Memory B cell (primary cell): ENCODE measurements around the gene SUSD4.

Experiments used
- ATAC-seq: fragments of 150-1000 bp; cut with Tn5 transposase; 2 replicates; pipeline ENCODE4 v1.10.0; 2021; ENCODE audit warnings: low read depth, mild to moderate bottlenecking, moderate library complexity
- DNase-seq, 2 donors: peaks; one replicate each; pipeline ENCODE4 v3.0.0; 2022; ENCODE audit warnings: low spot score in 2 of 2
- H3K27ac Mint-ChIP-seq: one replicate; pipeline ENCODE4 v1.8.0; 2022; ENCODE audit warnings: mild to moderate bottlenecking, moderate library complexity, mixed read lengths
- H3K27me3 Mint-ChIP-seq: one replicate; pipeline ENCODE4 v1.8.0; 2022; ENCODE audit warnings: mixed read lengths
- H3K36me3 Mint-ChIP-seq: one replicate; pipeline ENCODE4 v1.8.0; 2022; ENCODE audit warnings: mild to moderate bottlenecking, mixed read lengths
- H3K4me1 Mint-ChIP-seq: one replicate; pipeline ENCODE4 v1.8.0; 2022; ENCODE audit warnings: mixed read lengths
- H3K4me3 Mint-ChIP-seq: one replicate; pipeline ENCODE4 v1.8.0; 2022; ENCODE audit warnings: mild to moderate bottlenecking, moderate library complexity, mixed read lengths
- H3K9me3 Mint-ChIP-seq: one replicate; pipeline ENCODE4 v1.8.0; 2022; ENCODE audit warnings: mixed read lengths

Gene SUSD4

GRCh38 chr1:223346311-223346710, 17.7 kb downstream of the SUSD4 start:
- Mint-ChIP-seq H3K4me1 (no peaks in the 10 kb centered on the region), H3K36me3 (no peaks in the 10 kb centered on the region), H3K27me3 (peaks cover 11% of the 10 kb centered on the region), H3K4me3 (no peak overlapping the region), H3K27ac (no peak overlapping the region), H3K9me3 (no peaks in the 10 kb centered on the region)
- ATAC-seq (no peak), DNase-seq (no peak)

DNA sequence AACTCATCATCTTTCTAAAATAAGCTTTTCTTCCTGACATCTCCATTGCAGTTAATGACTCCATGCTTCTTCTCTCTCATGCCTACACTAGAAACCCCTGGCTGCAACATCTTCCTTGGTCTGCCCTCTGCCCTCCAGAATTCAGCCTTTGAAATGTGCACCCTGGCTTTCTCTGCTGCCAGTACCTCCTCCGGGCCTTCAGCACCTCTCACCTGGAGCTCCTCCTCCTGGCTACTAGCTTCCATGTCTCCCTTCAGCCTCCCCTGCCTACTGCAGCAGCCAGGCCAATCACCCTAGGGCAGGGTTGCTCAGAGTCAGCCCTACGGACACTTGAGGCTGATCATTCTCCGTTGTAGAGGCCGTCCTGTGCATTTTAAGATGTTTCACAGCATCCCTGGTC, 18.3 kb downstream of the SUSD4 start:
- H3K4me3 Mint-ChIP-seq: no peak overlapping the region
- ATAC-seq (no peak), DNase-seq (no peak)
- no peak overlapping the region for H3K27ac Mint-ChIP-seq
- H3K27me3 Mint-ChIP-seq: peaks cover 11% of the 10 kb centered on the region
- no peaks in the 10 kb centered on the region for H3K36me3 Mint-ChIP-seq
- H3K9me3 Mint-ChIP-seq: no peaks in the 10 kb centered on the region
- H3K4me1 Mint-ChIP-seq: no peaks in the 10 kb centered on the region

DNA sequence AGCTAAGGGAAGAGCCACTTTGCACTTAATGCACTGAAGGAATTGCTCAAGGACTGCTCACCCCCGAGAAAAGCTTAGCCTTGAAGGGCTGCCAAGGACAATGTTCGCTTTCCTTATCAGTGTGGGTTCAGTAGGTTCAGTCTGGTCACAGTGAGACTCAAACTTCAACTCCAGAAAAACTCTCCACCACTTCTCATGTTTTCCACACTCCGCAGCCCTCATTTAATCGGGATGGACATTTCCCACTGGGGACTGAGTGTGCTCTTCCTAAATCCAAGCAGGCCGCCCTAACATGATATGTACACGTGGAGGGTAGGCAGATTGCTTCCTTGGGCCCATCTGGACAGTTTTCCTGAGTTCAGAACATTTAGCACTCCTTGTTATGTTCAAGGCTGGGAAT, 19.5 kb downstream of the SUSD4 start:
- H3K9me3 Mint-ChIP-seq: no peaks in the 10 kb centered on the region
- ATAC-seq: no peak
- H3K4me3 Mint-ChIP-seq: no peak overlapping the region
- no peak for DNase-seq
- H3K36me3 Mint-ChIP-seq: no peaks in the 10 kb centered on the region
- no peak overlapping the region for H3K27ac Mint-ChIP-seq
- no peaks in the 10 kb centered on the region for H3K4me1 Mint-ChIP-seq
- peaks cover 10% of the 10 kb centered on the region for H3K27me3 Mint-ChIP-seq

DNA sequence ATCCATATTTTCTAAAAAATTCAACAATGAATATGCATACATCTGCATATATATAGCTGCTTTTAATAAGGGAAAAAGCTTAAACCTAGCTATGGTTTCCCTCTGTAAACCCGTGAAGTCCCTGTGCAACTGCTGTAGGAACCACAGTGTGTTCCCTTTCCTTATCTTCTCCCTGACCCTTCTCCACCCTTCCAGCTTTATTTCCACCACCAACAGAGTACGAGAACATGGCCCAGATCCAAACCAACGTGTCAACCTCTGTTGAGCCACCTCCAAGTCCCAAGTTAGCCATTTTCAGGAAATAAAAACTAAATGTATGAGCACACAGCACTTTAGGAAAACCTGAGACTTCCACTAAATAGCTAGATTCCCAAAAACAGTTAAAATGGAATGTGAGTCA, 20.3 kb downstream of the SUSD4 start:
- Mint-ChIP-seq H3K27ac (no peak overlapping the region), H3K27me3 (peaks cover 16% of the 10 kb centered on the region), H3K36me3 (no peaks in the 10 kb centered on the region), H3K4me1 (no peaks in the 10 kb centered on the region), H3K4me3 (no peak overlapping the region), H3K9me3 (no peaks in the 10 kb centered on the region)
- no peak for DNase-seq
- no peak for ATAC-seq

- no peaks in the 10 kb centered on the region for H3K9me3 Mint-ChIP-seq
- H3K36me3 Mint-ChIP-seq: no peaks in the 10 kb centered on the region
- H3K27me3 Mint-ChIP-seq: peaks cover 20% of the 10 kb centered on the region
- H3K4me3 Mint-ChIP-seq: no peak overlapping the region
- DNase-seq (no peak), ATAC-seq (no peak)
- H3K27ac Mint-ChIP-seq: no peak overlapping the region
- H3K4me1 Mint-ChIP-seq: no peaks in the 10 kb centered on the region
These were observed 22.9 kb downstream of the SUSD4 start for GRCh38 chr1:223341121-223341520.

DNA sequence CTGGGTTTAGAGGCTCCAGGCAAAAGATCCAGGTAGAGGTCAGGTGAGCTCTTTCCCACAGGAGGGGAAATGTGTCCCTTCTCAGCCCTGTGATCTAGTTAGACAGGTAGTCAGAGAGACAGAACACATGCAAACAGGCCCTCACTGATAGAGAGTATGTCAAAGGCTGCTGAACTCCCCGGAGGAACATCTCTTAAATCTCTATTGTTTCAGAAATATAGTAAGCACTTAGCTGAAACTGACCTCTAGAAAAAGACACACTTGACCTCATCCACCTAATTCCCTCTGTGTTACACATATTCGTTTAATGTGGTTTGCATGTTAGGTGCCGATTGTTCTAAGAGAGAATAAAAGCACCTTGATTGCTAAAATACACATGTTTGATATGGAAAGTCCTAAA, 23.3 kb downstream of the SUSD4 start:
- no peaks in the 10 kb centered on the region for H3K4me1 Mint-ChIP-seq
- no peak overlapping the region for H3K4me3 Mint-ChIP-seq
- DNase-seq (no peak), ATAC-seq (no peak)
- H3K9me3 Mint-ChIP-seq: no peaks in the 10 kb centered on the region
- H3K27me3 Mint-ChIP-seq: peaks cover 15% of the 10 kb centered on the region
- no peak overlapping the region for H3K27ac Mint-ChIP-seq
- H3K36me3 Mint-ChIP-seq: no peaks in the 10 kb centered on the region

DNA sequence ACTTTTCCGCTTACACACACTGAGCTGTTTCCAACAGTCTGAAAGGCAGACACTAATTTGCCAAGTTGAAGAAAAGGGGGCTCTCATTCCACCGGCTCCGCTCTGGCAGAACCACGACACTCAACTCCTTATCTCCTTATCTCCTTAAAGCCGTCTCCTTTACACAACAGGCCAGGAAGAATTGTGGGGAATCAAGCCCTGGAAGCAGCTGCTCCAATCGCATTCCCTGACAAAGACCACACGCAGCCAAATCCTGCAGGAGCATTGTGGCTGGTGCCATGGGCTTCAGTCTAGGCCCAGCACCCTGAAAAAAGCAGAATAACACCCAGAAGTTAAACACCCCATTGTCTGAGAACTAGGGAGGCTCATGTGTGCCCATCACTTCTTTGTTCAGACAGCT, 24.1 kb downstream of the SUSD4 start:
- ATAC-seq (no peak), DNase-seq (no peak)
- Mint-ChIP-seq H3K4me1 (no peaks in the 10 kb centered on the region), H3K27me3 (peaks cover 15% of the 10 kb centered on the region), H3K9me3 (no peaks in the 10 kb centered on the region), H3K36me3 (no peaks in the 10 kb centered on the region), H3K27ac (no peak overlapping the region), H3K4me3 (no peak overlapping the region)

DNA sequence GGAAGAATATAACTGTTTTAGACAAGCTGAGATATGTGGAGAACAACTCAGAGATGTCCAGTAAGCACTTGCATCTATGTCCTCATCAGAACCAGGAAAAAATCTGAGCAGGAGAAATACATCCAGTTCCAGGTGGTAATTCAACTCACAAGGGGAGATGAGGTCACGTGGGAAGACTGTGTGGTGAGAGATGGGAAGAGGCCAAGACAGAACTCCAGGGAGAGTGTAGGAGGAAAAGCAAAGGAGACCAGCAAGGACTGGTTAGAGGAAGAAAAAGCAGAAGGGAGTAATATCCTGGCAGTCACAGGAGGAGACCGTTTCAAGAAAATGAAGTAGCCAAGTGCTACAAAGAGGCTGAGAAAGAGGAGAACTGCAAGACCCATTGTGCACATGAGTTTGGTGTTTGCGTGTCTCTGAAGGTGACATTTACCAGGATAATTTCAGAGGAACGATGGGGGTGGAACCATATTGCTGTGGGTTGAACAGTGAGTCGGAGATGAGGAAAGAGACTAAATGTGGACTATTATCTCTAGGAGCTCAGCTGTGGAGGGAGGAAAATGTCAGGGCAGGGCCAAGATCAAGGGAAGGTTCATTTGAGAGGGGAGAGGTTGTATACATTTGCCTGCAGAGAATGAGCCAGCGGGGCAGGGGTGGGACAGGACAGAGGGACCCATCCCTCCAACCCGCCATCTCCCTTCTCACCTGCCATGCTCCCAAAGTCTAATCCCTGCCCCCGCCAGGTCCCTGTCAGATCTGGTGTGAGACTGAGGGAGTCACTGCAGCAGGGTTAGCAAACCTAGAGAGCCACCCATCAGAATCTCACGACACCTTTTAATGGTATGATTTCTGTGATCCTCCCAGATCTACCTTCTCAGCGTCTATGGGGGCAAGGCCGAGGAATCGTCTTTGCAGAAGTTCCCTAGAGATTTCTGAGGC, 24.9 kb downstream of the SUSD4 start:
- Mint-ChIP-seq H3K4me3 (no peak overlapping the region), H3K4me1 (no peaks in the 10 kb centered on the region), H3K27me3 (peaks cover 15% of the 10 kb centered on the region), H3K9me3 (no peaks in the 10 kb centered on the region), H3K27ac (no peak overlapping the region), H3K36me3 (no peaks in the 10 kb centered on the region)
- no peak for DNase-seq
- no peak for ATAC-seq

DNA sequence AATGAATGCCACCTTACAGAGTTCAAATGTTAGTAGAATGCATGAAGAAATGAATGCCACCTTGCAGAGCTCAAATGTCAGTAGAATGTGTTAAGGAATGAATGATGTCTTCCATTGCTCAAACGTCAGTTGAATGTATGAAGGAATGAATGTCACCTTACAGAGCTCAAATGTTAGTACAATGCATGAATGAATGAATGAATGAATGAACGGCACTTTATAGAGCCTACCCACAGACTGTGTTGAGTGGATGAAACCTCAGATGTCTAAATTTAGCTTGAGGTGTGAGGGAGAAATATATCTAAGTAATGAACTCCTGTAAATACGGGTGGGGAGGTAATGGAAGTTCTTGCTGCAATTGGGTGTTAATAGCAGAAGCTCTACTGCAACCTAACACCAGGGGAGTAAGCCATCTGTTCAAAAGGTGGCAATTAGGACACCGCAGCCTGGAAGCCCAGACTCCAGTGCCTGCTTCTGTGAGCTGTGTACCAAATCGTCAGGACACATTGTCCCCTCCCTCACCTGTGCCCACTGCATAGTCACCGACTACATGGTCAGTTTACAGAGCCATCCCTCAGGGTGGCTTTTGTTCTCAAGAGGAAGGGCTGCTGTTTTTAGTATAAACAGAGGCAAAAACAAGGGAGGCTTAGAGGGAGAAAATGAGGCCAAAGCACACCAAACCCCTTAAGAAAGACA, 26.7 kb downstream of the SUSD4 start:
- no peak for DNase-seq

DNA sequence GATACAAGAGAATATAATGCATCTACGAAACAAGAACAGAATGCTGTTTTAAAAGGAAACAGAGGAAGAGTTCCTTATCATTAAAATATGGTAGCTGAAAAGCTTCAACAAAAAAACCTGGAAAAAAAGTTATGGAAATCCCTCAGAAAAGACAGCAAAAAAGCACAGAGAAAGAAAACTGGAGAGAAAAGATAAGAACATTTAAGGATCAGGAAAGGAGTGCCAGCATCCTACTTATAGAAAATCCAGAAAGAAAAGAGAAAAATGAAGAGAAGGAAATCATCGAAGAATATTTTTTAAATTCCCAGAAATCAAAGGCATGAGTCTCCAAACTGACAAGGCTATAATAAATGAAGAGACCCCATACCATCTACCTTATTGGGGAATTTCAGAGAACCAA, 29.8 kb downstream of the SUSD4 start:
- H3K9me3 Mint-ChIP-seq: peaks cover 2% of the 10 kb centered on the region
- H3K4me3 Mint-ChIP-seq: no peak overlapping the region
- no peaks in the 10 kb centered on the region for H3K4me1 Mint-ChIP-seq
- peaks cover 17% of the 10 kb centered on the region for H3K27me3 Mint-ChIP-seq
- DNase-seq: no peak
- ATAC-seq: no peak
- H3K36me3 Mint-ChIP-seq: no peaks in the 10 kb centered on the region
- H3K27ac Mint-ChIP-seq: no peak overlapping the region

More for the DNA sequence above, 26.7 kb downstream of the SUSD4 start:
- H3K4me1 Mint-ChIP-seq: no peaks in the 10 kb centered on the region
- no peak overlapping the region for H3K27ac Mint-ChIP-seq
- H3K27me3 Mint-ChIP-seq: peaks cover 15% of the 10 kb centered on the region
- no peak overlapping the region for H3K4me3 Mint-ChIP-seq
- no peaks in the 10 kb centered on the region for H3K9me3 Mint-ChIP-seq
- no peaks in the 10 kb centered on the region for H3K36me3 Mint-ChIP-seq
- no peak for ATAC-seq

GRCh38 chr1:223332997-223333396, 31.0 kb downstream of the SUSD4 start:
- DNase-seq (no peak), ATAC-seq (no peak)
- no peaks in the 10 kb centered on the region for H3K4me1 Mint-ChIP-seq
- no peaks in the 10 kb centered on the region for H3K36me3 Mint-ChIP-seq
- no peak overlapping the region for H3K4me3 Mint-ChIP-seq
- H3K9me3 Mint-ChIP-seq: peaks cover 2% of the 10 kb centered on the region
- H3K27me3 Mint-ChIP-seq: peaks cover 11% of the 10 kb centered on the region
- no peak overlapping the region for H3K27ac Mint-ChIP-seq

DNA sequence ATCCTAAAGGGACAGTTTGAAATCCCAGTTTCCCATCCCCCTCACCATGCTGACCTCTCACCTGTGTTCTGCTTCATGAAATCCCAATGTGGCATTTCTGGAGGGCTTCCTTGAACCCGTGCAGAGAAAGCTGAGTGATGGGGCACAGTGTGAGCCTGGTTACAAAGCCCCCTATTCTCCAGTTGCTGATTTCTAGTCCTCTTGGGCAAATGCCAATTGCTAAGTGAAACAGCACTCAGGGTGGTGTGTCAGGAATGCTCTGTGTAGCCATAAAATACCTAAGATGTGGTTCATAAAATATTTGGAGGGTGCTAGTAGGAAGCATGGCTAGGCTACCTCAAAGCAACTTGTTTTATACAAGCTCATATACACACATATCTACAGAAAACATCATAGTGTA, 32.0 kb downstream of the SUSD4 start:
- Mint-ChIP-seq H3K4me1 (no peaks in the 10 kb centered on the region), H3K27me3 (peaks cover 8% of the 10 kb centered on the region), H3K36me3 (no peaks in the 10 kb centered on the region), H3K9me3 (peaks cover 2% of the 10 kb centered on the region), H3K4me3 (no peak overlapping the region), H3K27ac (no peak overlapping the region)
- ATAC-seq: no peak
- no peak for DNase-seq

DNA sequence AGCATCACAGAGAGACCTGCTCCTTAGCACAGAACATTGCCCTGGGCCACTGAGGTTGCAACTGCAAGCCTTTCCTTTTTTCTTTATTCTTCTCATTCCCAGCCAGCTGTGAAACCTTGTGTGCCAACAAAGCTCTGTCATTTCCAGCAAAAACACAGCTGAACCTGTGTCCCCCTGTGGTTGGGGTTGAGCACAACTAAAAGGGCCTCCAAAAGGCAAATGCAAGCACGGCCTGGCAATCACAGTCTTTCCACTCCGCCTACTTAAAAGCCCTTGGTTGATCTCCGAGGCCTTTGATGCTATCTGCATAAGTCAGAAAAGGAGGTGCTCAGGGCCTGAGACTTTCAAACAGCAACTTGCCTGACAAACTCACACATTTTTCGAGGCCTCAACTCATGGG, 32.7 kb downstream of the SUSD4 start:
- ATAC-seq: no peak
- no peaks in the 10 kb centered on the region for H3K4me1 Mint-ChIP-seq
- H3K36me3 Mint-ChIP-seq: no peaks in the 10 kb centered on the region
- peaks cover 8% of the 10 kb centered on the region for H3K27me3 Mint-ChIP-seq
- DNase-seq: no peak
- no peak overlapping the region for H3K27ac Mint-ChIP-seq
- peaks cover 2% of the 10 kb centered on the region for H3K9me3 Mint-ChIP-seq
- H3K4me3 Mint-ChIP-seq: no peak overlapping the region

- peaks cover 2% of the 10 kb centered on the region for H3K9me3 Mint-ChIP-seq
- no peak for DNase-seq
- no peak overlapping the region for H3K27ac Mint-ChIP-seq
- H3K27me3 Mint-ChIP-seq: peaks cover 7% of the 10 kb centered on the region
- H3K4me3 Mint-ChIP-seq: no peak overlapping the region
- ATAC-seq: no peak
- H3K36me3 Mint-ChIP-seq: no peaks in the 10 kb centered on the region
- no peaks in the 10 kb centered on the region for H3K4me1 Mint-ChIP-seq
These were observed 33.5 kb downstream of the SUSD4 start for GRCh38 chr1:223330466-223330865.
